Measurements from ENCODE around the gene GPR158.

GPR158 gene

DNA sequence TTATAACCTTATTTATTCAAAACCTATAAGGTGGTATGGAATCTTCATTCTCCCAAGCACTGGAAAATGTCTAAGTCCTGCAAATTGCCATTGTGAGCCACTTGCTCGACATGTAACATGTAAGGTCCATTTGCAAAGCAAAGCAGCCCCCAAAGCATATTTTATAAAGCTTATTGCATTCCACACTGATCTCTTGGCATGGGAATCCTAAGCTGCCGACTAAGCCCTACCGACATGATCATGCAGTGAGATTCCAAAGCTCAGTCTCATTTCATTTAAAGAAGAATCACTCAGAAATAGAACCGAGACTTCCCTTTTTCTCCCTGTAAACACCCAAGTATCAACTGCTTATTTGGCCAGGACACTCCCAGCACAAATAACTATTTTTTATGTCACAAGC is 425.9 kb downstream of the GPR158 start:
- Histone ChIP-seq H3K4me1 (ENCODE audit: control insufficient read depth, low read length) (no peaks in the 10 kb centered on the region), H3K9me3 (ENCODE audit: control insufficient read depth, insufficient read depth, low read length) (no peaks in the 10 kb centered on the region), H3K4me3 (ENCODE audit: low read length) (no peak overlapping the region), H3K79me2 (ENCODE audit: control insufficient read depth, low read length) (no peaks in the 10 kb centered on the region), H3K27ac (ENCODE audit: low read depth, low read length) (no peak overlapping the region), H3K27me3 (ENCODE audit: control insufficient read depth, low read length) (0 out of 2 replicates have a peak, but pooled peaks cover 2% of the 10 kb centered on the region), H3K9me2 (replicated peaks; ENCODE audit: control insufficient read depth, low read length) (no peaks in the 10 kb centered on the region), H4K20me1 (ENCODE audit: control insufficient read depth, insufficient read depth, low read depth, low read length) (no peaks in the 10 kb centered on the region), H3F3A (ENCODE audit: control insufficient read depth, insufficient read depth) (no peaks in the 10 kb centered on the region), H3K4me2 (ENCODE audit: low read length) (no peak overlapping the region), H3K36me3 (ENCODE audit: control insufficient read depth, low read length) (no peaks in the 10 kb centered on the region)
- no peak for TF ChIP-seq CTCF (IDR thresholded peaks at IDR 0.05; ENCODE audit: low read depth, low read length, poor library complexity, severe bottlenecking)
- no peak for TF ChIP-seq EZH2phosphoT487 (IDR thresholded peaks at IDR 0.05; ENCODE audit: borderline replicate concordance, low read length)

- H3K36me3 ChIP-seq (ENCODE audit: control insufficient read depth, low read length): no peaks in the 10 kb centered on the region
- no peaks in the 10 kb centered on the region for H3K4me1 ChIP-seq (ENCODE audit: control insufficient read depth, low read length)
- H4K20me1 ChIP-seq (ENCODE audit: control insufficient read depth, insufficient read depth, low read depth, low read length): no peaks in the 10 kb centered on the region
- TF ChIP-seq EZH2phosphoT487 (IDR thresholded peaks at IDR 0.05; ENCODE audit: borderline replicate concordance, low read length) (no peak), CTCF (IDR thresholded peaks at IDR 0.05; ENCODE audit: low read depth, low read length, poor library complexity, severe bottlenecking) (no peak)
- H3K9me3 ChIP-seq (ENCODE audit: control insufficient read depth, insufficient read depth, low read length): no peaks in the 10 kb centered on the region
- H3K27ac ChIP-seq (ENCODE audit: low read depth, low read length): no peak overlapping the region
- 0 out of 2 replicates have a peak, but pooled peaks cover 2% of the 10 kb centered on the region for H3K27me3 ChIP-seq (ENCODE audit: control insufficient read depth, low read length)
- H3K9me2 ChIP-seq (replicated peaks; ENCODE audit: control insufficient read depth, low read length): no peaks in the 10 kb centered on the region
- H3K79me2 ChIP-seq (ENCODE audit: control insufficient read depth, low read length): no peaks in the 10 kb centered on the region
- H3K4me2 ChIP-seq (ENCODE audit: low read length): no peak overlapping the region
- H3F3A ChIP-seq (ENCODE audit: control insufficient read depth, insufficient read depth): no peaks in the 10 kb centered on the region
- no peak overlapping the region for H3K4me3 ChIP-seq (ENCODE audit: low read length)
Observed at GRCh38 chr10:25604591-25604990, 429.8 kb downstream of the GPR158 start.

DNA sequence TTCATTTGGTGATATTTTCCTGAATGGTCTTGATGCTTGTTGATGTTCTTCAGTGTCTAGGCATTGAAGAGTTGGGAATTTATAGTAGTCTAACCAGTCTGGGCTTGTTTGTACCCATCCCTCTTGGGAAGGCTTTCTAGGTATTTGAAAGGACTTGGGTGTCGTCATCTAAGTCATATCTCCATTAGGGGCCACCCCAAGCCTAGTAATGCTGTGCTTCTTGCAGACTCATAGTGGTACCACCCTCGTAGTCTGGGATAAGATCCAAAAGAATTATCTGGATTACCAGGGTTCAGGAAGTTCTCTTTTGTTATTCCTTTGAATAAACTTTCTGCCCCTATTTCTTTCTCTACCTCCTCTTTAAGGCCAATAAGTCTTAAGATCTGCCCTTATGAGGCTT is 439.9 kb downstream of the GPR158 start:
- Histone ChIP-seq H3K79me2 (ENCODE audit: control insufficient read depth, low read length) (no peaks in the 10 kb centered on the region), H3K4me1 (ENCODE audit: control insufficient read depth, low read length) (no peaks in the 10 kb centered on the region), H4K20me1 (ENCODE audit: control insufficient read depth, insufficient read depth, low read depth, low read length) (no peaks in the 10 kb centered on the region), H3K27me3 (ENCODE audit: control insufficient read depth, low read length) (no peaks in the 10 kb centered on the region), H3K36me3 (ENCODE audit: control insufficient read depth, low read length) (no peaks in the 10 kb centered on the region), H3F3A (ENCODE audit: control insufficient read depth, insufficient read depth) (no peaks in the 10 kb centered on the region), H3K9me2 (replicated peaks; ENCODE audit: control insufficient read depth, low read length) (no peaks in the 10 kb centered on the region), H3K9me3 (ENCODE audit: control insufficient read depth, insufficient read depth, low read length) (no peaks in the 10 kb centered on the region), H3K4me3 (ENCODE audit: low read length) (no peak overlapping the region), H3K4me2 (ENCODE audit: low read length) (no peak overlapping the region), H3K27ac (ENCODE audit: low read depth, low read length) (no peak overlapping the region)
- TF ChIP-seq CTCF (IDR thresholded peaks at IDR 0.05; ENCODE audit: low read depth, low read length, poor library complexity, severe bottlenecking): no peak
- TF ChIP-seq EZH2phosphoT487 (IDR thresholded peaks at IDR 0.05; ENCODE audit: borderline replicate concordance, low read length): no peak

DNA sequence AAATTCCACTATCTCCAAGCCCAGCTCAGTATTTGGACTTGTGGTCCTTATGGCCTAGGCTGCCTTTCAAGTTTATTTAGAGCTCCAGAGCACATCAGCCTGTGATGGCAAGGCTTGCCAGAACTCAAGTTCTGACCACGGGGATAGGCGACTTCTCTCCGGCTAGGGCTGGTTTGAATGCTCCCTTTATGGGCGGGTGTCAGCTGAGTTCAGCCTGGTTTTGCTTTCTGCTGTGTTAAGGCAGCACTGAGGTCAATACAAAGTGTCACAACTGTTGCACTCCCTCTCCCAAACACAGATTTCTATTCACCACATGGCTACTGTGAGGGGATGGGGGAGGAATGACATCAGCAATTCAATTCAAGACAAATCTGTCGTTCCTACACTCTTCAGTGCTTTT is 441.1 kb downstream of the GPR158 start:
- Histone ChIP-seq H3K79me2 (ENCODE audit: control insufficient read depth, low read length) (no peaks in the 10 kb centered on the region), H3K27me3 (ENCODE audit: control insufficient read depth, low read length) (no peaks in the 10 kb centered on the region), H4K20me1 (ENCODE audit: control insufficient read depth, insufficient read depth, low read depth, low read length) (no peaks in the 10 kb centered on the region), H3K9me2 (replicated peaks; ENCODE audit: control insufficient read depth, low read length) (no peaks in the 10 kb centered on the region), H3K9me3 (ENCODE audit: control insufficient read depth, insufficient read depth, low read length) (no peaks in the 10 kb centered on the region), H3K27ac (ENCODE audit: low read depth, low read length) (no peak overlapping the region), H3K4me2 (ENCODE audit: low read length) (no peak overlapping the region), H3K4me1 (ENCODE audit: control insufficient read depth, low read length) (no peaks in the 10 kb centered on the region), H3K36me3 (ENCODE audit: control insufficient read depth, low read length) (no peaks in the 10 kb centered on the region), H3F3A (ENCODE audit: control insufficient read depth, insufficient read depth) (no peaks in the 10 kb centered on the region), H3K4me3 (ENCODE audit: low read length) (no peak overlapping the region)
- no peak for TF ChIP-seq CTCF (IDR thresholded peaks at IDR 0.05; ENCODE audit: low read depth, low read length, poor library complexity, severe bottlenecking)
- no peak for TF ChIP-seq EZH2phosphoT487 (IDR thresholded peaks at IDR 0.05; ENCODE audit: borderline replicate concordance, low read length)
